GM18520 (cell line): Measurements from ENCODE around the gene PFN1.

Experiments
- ATAC-seq: cut with Tn5 transposase; IDR thresholded peaks from one replicate; pipeline ENCODE4 v1.9.1; 2021; ENCODE audit not compliant: unreplicated experiment

The PFN1 gene

GRCh38 chr17:4967539-4968485 is 19.5 kb upstream of the PFN1 start, which contains the start of gene SPAG7:
TSS of gene SPAG7 (minus strand) at chr17:4967817. CDS start at chr17:4967804, 13 bp downstream.
- ATAC-seq, result peak; percentile 48

GRCh38 chr17:4966844-4967538 is 18.7 kb upstream of the PFN1 start:
- ATAC-seq, result peak; percentile 68

DNA sequence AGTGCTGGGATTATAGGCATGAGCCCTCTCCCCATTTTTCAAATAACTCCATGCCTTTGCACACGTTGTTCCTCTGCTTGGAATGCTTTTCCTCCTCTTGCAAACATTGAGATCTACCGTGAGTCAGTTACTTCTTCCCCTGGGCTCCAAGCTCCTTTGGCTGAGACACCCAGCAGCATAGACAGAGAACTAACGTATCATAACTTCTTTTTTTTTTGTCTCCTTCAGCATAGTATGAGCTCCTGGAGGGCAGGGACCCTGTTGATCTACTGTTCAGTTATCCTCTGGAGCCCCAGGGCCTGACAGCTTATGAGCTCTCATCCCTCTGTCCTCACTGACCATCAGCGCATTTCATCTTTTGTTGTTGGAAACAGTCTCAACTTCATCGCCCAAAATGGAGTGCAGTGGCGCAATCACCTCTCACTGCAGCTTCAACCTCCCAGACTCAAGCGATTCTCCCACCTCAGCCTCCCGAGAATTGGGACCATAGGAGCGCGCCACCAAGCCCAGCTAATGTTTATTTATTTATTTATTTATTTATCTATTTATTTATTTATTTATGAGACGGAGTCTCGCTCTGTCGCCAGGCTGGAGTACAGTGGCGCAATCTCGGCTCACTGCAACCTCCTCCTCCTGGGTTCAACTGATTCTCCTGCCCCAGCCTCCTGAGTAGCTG is 17.1 kb upstream of the PFN1 start:
- no peak for ATAC-seq

GRCh38 chr17:4960279-4960922 is 12.1 kb upstream of the PFN1 start:
- ATAC-seq, result no peak

GRCh38 chr17:4959261-4959965 is 11.1 kb upstream of the PFN1 start:
- ATAC-seq, result no peak

- no peak for ATAC-seq
Measured at GRCh38 chr17:4958102-4958501, 9.8 kb upstream of the PFN1 start.

- ATAC-seq, result no peak
Measured at GRCh38 chr17:4956493-4957061, 8.2 kb upstream of the PFN1 start.

DNA sequence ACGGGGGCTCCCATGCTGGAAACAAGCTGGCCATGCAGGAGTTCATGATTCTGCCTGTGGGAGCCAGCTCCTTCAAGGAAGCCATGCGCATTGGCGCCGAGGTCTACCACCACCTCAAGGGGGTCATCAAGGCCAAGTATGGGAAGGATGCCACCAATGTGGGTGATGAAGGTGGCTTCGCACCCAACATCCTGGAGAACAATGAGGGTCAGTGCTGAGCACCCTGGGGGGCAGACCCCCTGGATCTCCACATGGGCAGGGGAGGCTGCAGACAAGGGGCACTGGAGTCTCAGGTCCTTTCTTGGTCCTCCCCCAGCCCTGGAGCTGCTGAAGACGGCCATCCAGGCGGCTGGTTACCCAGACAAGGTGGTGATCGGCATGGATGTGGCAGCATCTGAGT is 6.8 kb upstream of the PFN1 start:
- ATAC-seq, result no peak

GRCh38 chr17:4953451-4953961 is 5.2 kb upstream of the PFN1 start:
- ATAC-seq, result no peak

GRCh38 chr17:4951486-4951885 is 3.2 kb upstream of the PFN1 start:
- ATAC-seq, result no peak

GRCh38 chr17:4950746-4951204 is 2.4 kb upstream of the PFN1 start, which contains the start of gene ENO3:
TSS of gene ENO3 (plus strand) at chr17:4951119. CDS start at chr17:4951830, 711 bp downstream.
- no peak for ATAC-seq

- no peak for ATAC-seq
Measured at GRCh38 chr17:4950075-4950745, 1.9 kb upstream of the PFN1 start.

DNA sequence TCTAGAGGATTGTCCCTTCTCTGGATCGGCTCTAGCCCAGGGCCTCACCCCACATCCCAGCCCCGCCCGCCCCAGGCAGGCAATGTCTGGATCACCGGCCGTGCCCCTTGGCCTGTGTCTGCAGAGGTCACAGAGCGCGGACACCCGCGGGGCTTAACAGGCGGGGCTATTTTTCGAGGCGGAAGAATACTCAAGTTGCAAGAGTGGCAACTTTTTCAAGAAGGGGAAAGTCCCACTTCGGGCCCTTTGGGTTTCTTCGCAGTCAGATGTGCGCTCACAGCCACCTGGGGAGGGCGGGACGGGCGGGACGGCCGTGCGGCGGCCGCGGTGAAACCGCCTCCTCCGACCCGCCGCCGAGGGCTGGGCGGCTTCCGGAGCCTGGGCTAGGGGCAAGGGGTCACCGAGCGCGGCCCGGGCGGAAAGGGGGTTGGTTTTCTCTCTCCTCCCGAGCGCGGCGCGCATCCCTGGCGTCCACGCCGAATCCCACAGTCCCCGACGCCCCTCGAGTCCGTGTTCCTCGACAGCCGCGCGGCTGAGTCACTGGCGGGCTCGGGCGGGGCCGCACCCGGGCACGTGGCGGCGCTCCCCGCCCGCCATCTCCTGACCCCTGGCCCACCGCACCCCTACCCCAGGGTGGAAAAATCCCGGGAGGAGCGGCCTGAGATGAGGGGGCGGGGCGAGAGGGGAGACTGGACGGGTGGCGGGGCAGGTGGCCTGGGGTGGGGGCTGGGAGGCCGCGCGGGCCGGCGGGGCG is 1.2 kb upstream of the PFN1 start:
- ATAC-seq, result peak; percentile 31

DNA sequence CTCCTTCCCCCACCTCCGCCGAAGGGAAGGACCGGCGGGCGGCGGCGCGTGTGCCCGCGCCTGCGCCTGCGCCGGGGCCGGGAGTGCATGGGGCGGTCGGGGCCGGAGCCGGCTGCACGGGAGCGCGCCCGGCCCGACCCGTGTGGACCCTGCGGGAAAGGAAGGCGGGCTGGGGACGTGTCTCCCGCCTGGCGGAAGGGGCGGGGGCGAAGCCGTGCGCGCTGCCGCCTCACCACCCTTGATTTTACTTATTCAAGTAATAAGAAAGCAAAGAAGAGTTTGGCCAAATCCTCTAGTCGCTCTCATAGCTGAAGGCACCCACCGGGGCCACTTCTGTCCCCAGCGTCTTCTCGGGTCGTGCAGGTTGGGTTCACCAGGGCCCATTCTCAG is 596 bp upstream of the PFN1 start:
- peak; percentile 16 for ATAC-seq

DNA sequence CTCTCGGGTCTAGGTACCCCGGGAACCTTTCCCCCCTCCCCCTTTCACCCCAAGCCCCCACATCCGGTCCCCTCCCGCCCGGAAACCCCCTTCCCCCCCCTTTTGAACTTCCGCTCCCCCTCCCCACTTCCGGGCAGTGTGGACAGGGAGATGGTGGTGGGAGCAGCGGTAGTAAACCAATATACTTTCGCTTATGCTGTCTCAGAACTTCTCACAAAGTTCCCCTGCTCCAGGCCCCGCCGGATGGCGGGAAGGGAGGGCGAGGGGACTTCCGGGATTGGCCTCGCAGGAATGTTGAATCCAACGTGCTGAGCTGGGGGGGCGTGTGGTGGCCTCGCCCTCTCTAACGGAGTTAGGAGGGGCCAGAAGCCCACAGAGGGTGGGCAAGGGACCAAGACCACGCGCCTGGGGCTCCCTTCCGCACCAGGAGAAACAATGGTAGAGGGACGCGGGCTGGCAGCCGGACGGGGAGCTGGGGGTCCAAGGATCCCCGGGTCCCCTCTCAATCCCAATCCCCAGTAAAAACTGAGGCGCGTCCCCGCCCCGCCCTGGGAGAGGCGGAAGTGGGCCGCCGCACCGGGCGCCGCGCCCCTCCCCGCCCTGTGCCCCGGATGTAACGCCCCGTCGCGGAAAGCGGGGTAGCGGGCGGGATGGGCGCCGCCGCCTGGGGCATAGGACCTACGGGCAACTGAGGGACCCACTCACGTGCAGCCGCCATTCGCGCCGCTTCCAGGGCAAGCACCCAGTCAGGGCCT is 742 bp downstream of the PFN1 start:
- ATAC-seq, result no peak

DNA sequence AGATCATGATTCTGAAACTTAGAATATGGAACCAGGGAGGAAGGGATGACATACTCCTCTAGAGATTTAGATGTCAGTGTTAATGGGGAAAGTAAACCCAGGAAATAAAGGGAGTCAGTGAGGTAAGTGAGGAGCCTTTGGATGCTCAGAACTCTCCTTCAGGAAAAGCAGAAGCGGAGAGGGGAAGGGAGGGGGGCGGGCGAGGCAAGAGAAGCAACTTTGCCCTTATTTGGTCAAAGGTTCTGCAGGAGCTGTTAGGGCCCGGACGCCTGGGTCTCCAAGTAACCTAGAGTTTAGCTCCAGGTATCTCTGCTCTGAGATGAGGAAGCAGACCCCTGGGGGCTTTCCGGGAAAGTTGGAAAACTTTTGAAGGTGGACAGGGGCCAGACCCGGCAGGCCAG is 1.3 kb downstream of the PFN1 start:
- no peak for ATAC-seq

- no peak for ATAC-seq
Measured at GRCh38 chr17:4946312-4946976, 1.9 kb downstream of the PFN1 start.
